Activated naive CD4-positive, alpha-beta T cell treated with anti-CD3 and anti-CD28 coated beads, Interleukin-2, amount 10 ng/mL, durations not matched to agents 7 days and 5 days (primary cell): ENCODE results near the gene ARMH1.
"Not testable (repeated sequence)": the region's sequence is repeated elsewhere in the genome, so short reads cannot be mapped to it uniquely, and the experiment has no call there.

Experiments
- CTCF ChIA-PET: fragments of 350-600 bp; sonication (Branson Sonifier 250); formaldehyde crosslinking; loops from one replicate; lab custom pipeline; 2021; ENCODE audit warnings: antibody characterized with exemption; lab: Charles Lee
- DNase-seq: peaks from one replicate; pipeline ENCODE4 v3.0.0-alpha.2; 2020
- H3K27ac Mint-ChIP-seq: one replicate; pipeline ENCODE4 v1.8.0; 2021; ENCODE audit warnings: mild to moderate bottlenecking, moderate library complexity, mixed read lengths
- H3K27me3 Mint-ChIP-seq: one replicate; pipeline ENCODE4 v1.8.0; 2021; ENCODE audit warnings: mild to moderate bottlenecking, mixed read lengths
- H3K36me3 Mint-ChIP-seq: one replicate; pipeline ENCODE4 v1.8.0; 2021; ENCODE audit warnings: mixed read lengths
- H3K4me1 Mint-ChIP-seq: one replicate; pipeline ENCODE4 v1.8.0; 2021; ENCODE audit warnings: mixed read lengths
- H3K4me3 Mint-ChIP-seq: one replicate; pipeline ENCODE4 v1.8.0; 2021; ENCODE audit warnings: mild to moderate bottlenecking, moderate library complexity, mixed read lengths
- H3K9me3 Mint-ChIP-seq: one replicate; pipeline ENCODE4 v1.8.0; 2021; ENCODE audit warnings: mixed read lengths

The ARMH1 gene

DNA sequence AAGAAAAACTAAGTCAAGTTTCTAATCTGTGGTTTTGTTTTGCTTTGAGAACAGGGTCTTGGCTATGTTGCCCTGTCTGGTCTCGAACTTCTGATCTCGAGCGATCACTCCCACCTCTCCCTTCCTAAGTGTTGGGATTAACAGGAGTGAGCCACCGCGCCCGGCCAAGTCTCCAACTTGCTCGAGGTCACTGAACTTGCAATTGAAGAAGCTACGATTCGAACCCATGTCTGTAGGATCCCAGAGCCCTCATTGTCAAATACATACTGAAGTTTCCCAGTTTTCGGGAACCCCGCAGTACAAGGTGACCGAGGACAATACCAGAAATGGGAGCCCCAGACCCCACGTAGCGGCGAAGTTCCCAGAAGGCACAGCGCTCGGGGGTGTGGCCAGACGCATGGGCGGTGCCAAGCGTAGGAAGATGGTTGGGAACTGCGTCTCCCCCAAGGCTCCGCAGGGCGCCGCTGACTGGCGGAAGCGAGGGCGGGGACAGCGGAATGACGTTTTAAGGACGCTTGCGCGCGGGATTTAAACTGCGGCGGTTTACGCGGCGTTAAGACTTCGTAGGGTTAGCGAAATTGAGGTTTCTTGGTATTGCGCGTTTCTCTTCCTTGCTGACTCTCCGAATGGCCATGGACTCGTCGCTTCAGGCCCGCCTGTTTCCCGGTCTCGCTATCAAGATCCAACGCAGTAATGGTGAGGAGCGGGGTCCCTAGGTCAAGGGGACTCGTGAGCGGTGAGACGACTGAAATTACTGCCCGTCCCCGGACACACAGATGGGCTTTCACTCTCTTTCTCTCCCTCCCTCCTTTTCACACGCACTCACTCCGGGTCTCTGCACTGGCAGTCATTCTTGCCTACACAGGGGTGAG is 65.0 kb downstream of the ARMH1 start, which contains the start of gene KIF2C:
KIF2C (plus strand) TSS at position 531 of the 872 bp plus-strand sequence; CDS start at position 627, 96 bp downstream.
- CTCF ChIA-PET, result interaction anchor here (1.0 to 2.4 kb wide), 3 partner anchors 10 to 57 kb away, joined by 3 to 8 read pairs (median 6); no protein-coding TSS in a partner anchor
- Mint-ChIP-seq H3K27ac (peak within 1 kb of the TSS; percentile 90), H3K4me1 (peaks cover 45% of the 10 kb centered on the region), H3K9me3 (no peaks in the 10 kb centered on the region), H3K27me3 (no peaks in the 10 kb centered on the region), H3K4me3 (peak within 1 kb of the TSS; percentile 89), H3K36me3 (peaks cover 24% of the 10 kb centered on the region)
- DNase-seq, result peak; percentile 98

DNA sequence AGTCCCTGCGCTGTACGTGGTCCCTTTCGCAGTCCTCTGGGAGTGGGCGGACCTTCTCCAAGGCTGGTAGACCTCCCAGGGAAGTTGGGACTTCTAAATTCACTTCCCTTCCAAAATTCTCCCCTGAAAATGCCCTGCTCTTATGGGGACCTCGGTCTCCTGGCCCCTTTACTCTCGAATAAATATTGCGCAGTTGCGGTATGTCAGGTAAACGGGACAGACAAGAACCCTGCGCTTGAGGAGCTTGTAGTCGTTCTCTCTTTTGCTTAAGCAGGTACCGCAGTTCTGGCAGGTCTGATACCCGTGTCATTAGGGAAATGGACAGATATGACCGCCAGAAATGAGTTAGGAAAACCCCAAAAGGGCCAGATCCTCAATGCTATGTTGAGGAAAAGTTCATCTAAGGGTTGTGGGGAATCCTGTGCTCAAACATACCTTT is 65.7 kb downstream of the ARMH1 start:
- Mint-ChIP-seq H3K9me3 (no peaks in the 10 kb centered on the region), H3K27ac (peak overlapping the region; percentile 90), H3K4me3 (peak overlapping the region; percentile 89), H3K36me3 (peaks cover 26% of the 10 kb centered on the region), H3K27me3 (no peaks in the 10 kb centered on the region), H3K4me1 (peaks cover 48% of the 10 kb centered on the region)
- CTCF ChIA-PET, result interaction anchor here (0.6 to 2.4 kb wide), 4 partner anchors 10 to 57 kb away, joined by 3 to 8 read pairs (median 4); no protein-coding TSS in a partner anchor
- no peak for DNase-seq

- peaks cover 46% of the 10 kb centered on the region for H3K36me3 Mint-ChIP-seq
- DNase-seq, result no peak
- H3K4me3 Mint-ChIP-seq, result no peak overlapping the region
- no peak overlapping the region for H3K27ac Mint-ChIP-seq
- no peaks in the 10 kb centered on the region for H3K27me3 Mint-ChIP-seq
- no peaks in the 10 kb centered on the region for H3K9me3 Mint-ChIP-seq
- CTCF ChIA-PET, result interaction anchor here (1.2 to 2.2 kb wide), 3 partner anchors 11 to 42 kb away, joined by 3 to 7 read pairs (median 3); no protein-coding TSS in a partner anchor
- H3K4me1 Mint-ChIP-seq, result peaks cover 62% of the 10 kb centered on the region
Measured at GRCh38 chr1:44743211-44743610, 68.7 kb downstream of the ARMH1 start.

GRCh38 chr1:44747878-44748277 is 73.4 kb downstream of the ARMH1 start:
- H3K36me3 Mint-ChIP-seq, result peaks cover 51% of the 10 kb centered on the region
- CTCF ChIA-PET, result interaction anchor here (1.8 kb wide), 1 partner anchor 18 kb away, joined by 6 read pairs; no protein-coding TSS in a partner anchor
- no peaks in the 10 kb centered on the region for H3K27me3 Mint-ChIP-seq
- peak overlapping the region; percentile 24 for H3K27ac Mint-ChIP-seq
- H3K9me3 Mint-ChIP-seq, result no peaks in the 10 kb centered on the region
- peaks cover 37% of the 10 kb centered on the region for H3K4me1 Mint-ChIP-seq
- no peak overlapping the region for H3K4me3 Mint-ChIP-seq
- no peak for DNase-seq

- H3K4me1 Mint-ChIP-seq, result peaks cover 9% of the 10 kb centered on the region
- CTCF ChIA-PET, result no interaction called here
- no peak overlapping the region for H3K4me3 Mint-ChIP-seq
- H3K36me3 Mint-ChIP-seq, result peaks cover 72% of the 10 kb centered on the region
- H3K9me3 Mint-ChIP-seq, result no peaks in the 10 kb centered on the region
- no peak for DNase-seq
- H3K27ac Mint-ChIP-seq, result peak overlapping the region; percentile 64
- no peaks in the 10 kb centered on the region for H3K27me3 Mint-ChIP-seq
Measured at GRCh38 chr1:44757420-44757819, 82.9 kb downstream of the ARMH1 start.

- CTCF ChIA-PET, result interaction anchor here (0.9 to 1.5 kb wide), 3 partner anchors 11 to 28 kb away, joined by 3 to 4 read pairs (median 4); no protein-coding TSS in a partner anchor
Measured at GRCh38 chr1:44759077-44759476, 84.6 kb downstream of the ARMH1 start.

DNA sequence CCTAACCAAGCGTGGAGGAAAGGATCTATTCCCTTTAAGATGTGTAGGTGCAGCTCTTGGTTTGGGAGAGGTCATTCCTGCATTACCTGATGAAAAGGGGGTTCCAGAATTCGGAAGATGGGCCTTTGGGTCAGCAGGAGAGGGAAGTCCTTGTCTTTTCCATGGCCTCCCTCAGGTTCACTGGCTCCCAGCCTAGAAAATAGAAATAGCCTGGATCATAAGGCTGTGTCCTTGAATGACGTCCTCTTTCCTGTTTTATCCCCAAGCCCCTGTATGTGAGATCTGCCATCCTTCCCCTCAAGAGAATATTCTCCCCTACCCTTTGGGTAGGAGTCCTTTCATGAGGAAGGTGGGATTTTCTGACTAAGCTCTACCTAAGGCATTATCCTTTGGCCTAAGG is 86.4 kb downstream of the ARMH1 start:
- no peak overlapping the region for H3K4me3 Mint-ChIP-seq
- no peak for DNase-seq
- peaks cover 9% of the 10 kb centered on the region for H3K4me1 Mint-ChIP-seq
- no peaks in the 10 kb centered on the region for H3K9me3 Mint-ChIP-seq
- CTCF ChIA-PET, result no interaction called here
- peaks cover 60% of the 10 kb centered on the region for H3K36me3 Mint-ChIP-seq
- no peak overlapping the region for H3K27ac Mint-ChIP-seq
- no peaks in the 10 kb centered on the region for H3K27me3 Mint-ChIP-seq

More at GRCh38 chr1:44759077-44759476, 84.6 kb downstream of the ARMH1 start:
- Mint-ChIP-seq H3K4me3 (no peak overlapping the region), H3K9me3 (no peaks in the 10 kb centered on the region), H3K36me3 (peaks cover 71% of the 10 kb centered on the region), H3K4me1 (peaks cover 9% of the 10 kb centered on the region), H3K27ac (no peak overlapping the region), H3K27me3 (no peaks in the 10 kb centered on the region)
- DNase-seq, result no peak

GRCh38 chr1:44766421-44766820 is 91.9 kb downstream of the ARMH1 start:
- not testable (repeated sequence) for H3K27me3 Mint-ChIP-seq, H3K27ac Mint-ChIP-seq, DNase-seq, H3K4me3 Mint-ChIP-seq, H3K9me3 Mint-ChIP-seq, H3K4me1 Mint-ChIP-seq
- H3K36me3 Mint-ChIP-seq, result peaks cover 41% of the 10 kb centered on the region
- CTCF ChIA-PET, result interaction anchor here (0.8 to 1.4 kb wide), 4 partner anchors 16 to 22 kb away, joined by 3 to 6 read pairs (median 3); partner anchors contain the start of gene BEST4
